Hypothalamus (tissue), 51 donors: Measurements from ENCODE around the gene LTO1.

Source experiments
- DNase-seq, 51 donors: peaks; one replicate each; lab custom pipeline; 2025; lab: John Stamatoyannopoulos, UW

Gene LTO1

DNA sequence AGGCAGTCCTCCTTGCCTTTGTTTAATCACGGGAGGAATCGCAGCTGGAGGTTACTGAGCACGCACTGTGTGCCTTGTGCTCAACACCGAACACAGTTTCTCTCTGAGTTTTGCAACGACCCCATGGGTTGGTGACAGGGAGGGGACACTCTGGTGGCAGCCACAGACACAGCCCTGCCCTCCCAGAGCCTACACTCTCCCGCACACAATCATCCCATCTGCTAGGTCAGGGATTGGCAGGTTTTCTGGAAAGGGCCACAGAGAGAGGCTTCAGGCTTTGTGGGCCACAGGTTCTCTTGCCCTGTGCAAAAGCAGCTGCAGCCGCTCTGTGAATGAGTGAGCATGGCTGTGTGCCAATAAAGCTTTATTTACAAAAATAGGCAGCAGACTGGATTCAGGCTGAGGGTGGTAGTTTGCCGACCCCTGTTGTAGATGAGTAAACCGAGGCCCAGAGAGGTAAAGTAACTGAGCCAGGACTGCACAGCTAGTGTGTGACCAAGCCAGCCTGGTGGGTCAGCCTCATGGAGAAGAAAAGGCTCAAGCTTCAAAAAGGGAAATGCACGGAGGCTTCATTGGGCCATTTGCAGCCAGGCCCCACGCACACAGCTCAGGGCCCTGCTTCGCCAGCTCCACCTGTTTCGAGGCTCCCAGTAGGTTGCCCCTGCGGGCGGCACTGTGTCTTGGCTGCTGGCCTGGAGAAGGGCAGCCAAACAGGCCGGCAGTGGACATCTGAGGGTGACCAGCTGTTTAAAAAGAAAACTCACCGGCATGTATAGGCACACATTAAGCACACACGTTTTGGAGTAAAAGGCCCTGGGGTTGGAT is 16.3 kb downstream of the LTO1 start:
- DNase-seq, result no peak

DNA sequence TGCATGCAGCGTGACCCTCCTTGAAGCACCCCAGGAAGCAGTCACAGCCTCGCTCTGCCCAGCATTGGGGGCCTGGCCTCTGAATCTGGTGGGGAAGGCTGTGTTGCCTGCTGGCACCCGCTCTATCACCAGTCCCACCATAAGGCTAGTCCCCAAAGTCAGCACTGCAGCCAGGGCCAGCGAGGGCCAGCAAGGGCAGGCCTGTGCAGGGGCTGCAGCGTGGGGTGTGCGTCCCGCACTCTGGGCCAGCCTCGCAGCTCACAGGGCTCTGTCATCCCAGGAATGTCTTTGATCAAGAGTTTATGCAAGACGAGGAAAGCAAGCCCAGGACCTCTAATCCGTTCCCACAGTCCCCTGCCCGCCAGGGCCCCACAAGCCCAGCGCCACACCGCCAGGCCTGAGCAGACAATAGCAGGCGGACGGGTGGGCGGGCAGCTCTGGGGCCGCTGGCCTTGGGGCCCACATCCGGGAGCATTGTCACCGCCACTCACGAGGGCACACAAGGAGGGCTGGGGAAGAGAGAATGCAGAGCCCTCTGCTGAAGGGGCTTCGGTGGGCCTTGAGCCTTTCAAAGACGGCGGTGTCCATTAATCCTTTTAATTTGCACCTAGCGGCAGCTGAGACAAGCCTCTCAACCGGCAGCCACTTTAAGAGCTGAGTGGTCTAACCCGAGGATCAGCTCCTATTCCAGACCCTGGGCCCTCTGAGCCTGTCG is 17.1 kb downstream of the LTO1 start:
- DNase-seq, result no peak

DNA sequence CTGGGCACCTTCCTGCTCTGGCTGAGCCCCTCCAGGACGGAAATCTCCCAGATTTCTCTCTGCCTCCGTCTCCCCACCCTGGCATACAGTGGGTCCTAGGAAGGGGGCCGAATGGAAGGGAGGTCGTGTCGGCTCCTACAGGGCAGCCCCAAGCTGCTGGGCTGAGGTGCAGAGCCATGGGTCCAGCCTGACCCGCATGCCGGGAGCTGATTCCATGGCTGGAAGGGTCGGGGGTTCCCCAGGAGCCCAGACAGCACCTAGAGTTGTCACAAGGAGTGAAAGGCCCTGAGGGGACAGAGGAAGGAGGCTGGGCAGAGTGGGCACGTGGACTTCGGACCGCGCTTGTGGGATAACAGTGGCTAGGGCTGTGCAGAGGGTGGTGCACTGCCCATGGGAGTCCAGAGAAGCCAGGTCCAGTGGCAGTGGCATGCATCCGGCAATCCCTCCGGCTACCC is 17.7 kb downstream of the LTO1 start:
- no peak for DNase-seq

DNA sequence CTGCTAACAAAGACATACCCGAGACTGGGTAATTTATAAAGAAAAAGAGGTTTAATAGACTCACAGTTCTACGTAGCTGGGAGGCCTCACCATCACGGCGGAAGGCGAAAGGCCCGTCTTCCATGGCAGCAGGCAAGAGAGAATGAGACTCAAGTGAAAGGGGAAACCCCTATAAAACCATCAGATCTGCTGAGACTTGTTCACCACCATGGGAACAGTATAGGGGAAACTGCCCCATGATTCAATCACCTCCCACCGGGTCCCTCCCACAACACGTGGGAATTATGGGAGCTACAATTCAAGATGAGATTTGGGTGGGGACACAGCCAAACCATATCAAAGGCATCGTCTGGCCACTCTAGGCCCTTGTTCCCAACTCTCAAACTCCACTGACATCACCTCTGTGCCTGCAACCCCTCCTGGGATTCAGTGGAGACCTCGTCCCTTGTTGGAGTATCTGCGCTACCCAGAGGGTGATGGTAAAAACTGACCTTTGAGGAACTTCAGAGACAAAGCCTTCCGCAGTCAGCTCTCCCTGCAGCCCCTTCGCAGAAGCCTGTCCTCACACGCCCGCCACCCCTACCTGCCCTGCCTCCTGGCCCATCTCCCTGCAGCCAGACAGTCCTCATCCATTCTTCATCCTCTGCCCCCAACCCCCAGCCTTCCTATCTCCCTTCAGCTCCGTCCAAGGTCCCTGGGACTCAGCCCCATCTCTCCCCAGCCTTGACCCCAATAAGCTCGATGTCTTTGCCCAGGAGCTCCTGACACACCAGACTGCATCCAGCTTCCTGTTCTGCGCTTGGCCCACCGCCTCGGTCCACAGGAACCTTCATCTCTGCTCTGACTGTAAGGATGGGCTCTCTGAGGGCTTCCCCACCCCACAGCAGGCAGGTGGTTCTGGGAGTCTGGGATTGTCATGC is 18.4 kb downstream of the LTO1 start:
- DNase-seq, result no peak

DNA sequence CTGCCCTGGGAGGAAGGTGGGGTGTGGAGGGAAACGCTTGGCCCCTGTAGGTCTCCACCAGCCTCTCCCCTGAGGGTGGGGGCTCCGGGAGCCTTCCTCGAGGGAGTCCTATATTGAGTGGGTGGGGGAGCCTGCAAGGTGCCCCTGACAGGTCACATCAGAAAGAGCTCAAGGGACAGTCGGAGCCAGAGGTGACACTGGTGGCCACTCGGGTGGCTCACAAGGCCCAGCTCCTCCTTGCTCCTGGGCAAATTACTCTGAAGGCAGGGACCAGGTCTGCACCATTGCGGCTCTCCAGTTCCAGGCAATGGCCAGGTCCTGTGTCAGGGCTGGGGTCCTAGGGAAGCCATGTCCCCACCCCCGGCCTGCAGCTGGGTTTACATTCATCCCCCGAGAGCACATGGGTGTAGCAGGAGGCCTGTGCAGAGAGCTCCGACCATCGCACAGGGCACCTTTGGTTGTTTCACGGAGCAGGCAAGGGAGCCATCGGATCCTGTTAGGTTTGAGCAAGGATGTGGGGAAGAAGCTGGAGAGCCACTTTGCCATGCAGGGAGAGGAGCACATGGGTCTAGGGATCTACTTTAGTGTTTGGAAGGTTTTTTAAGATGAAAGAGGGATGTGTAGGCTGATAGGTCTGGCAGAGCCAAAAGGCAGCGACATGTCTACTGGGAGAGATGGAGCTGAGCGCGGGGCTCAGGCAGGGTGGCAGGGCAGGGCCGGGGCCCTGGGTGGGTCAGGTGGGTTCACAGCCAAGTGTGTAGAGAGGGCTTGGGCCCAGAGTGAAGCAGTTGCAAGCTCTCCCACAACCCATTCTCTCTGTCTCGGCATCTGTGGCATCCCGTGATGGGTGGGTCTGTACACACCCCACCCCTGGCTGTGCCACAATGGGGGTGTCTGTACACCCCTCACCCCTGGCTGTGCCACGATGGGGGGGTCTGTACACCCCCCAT is 19.4 kb downstream of the LTO1 start:
- DNase-seq, result no peak

DNA sequence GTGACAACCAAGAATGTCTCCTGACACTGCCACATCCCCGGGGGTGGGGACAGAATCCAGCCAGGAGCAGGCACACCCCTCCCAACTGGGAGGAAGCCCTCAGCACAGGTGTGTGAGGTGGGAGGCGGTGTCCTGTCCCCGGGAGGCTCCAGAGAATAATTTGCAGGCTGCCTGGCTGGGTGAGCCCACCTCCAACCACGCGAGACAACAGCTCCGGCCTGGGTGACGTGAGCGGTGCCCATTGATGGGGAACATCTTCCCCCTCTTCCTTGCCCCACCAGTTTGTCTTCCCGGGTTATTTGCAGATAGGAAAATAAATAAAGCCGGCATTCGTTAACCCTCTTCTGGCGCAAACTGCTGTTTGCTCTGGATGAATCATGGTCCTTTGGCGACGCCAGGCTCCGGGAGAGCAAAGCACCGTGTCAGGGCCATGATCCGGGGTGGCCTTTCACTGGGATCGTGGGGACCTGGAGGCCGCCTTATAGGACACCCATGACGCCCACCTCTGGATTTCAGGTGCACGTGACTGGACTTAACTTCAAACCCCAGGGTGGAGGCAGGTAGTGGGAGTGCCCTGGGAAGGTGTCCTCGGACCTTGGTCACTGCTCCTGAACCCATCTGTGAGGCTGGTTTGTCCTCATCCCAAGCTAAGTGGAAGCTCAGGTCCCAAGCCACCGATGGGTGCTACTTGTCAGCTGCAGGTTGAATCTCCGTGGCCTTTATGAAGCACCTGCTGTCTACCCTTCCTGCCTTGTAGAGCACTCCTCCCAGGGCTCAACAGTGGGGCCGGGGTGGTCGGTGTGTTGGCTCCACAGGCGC is 20.3 kb downstream of the LTO1 start:
- DNase-seq, result no peak

DNA sequence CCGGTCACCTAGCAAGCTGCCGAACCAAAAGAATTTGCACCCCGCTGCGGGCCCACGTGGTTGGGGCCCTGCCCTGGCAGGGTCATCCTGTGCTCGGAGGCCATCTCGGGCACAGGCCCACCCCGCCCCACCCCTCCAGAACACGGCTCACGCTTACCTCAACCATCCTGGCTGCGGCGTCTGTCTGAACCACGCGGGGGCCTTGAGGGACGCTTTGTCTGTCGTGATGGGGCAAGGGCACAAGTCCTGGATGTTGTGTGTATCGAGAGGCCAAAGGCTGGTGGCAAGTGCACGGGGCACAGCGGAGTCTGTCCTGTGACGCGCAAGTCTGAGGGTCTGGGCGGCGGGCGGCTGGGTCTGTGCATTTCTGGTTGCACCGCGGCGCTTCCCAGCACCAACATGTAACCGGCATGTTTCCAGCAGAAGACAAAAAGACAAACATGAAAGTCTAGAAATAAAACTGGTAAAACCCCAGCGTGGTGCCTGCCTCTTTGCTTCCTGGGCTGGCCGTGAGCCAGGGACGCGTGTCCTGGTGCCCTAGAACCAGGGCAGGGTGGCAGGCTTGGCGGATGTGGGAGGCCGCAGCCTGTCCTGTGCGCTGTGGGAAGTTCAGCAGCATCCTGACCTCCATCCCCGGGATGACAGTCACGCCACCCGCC is 21.0 kb downstream of the LTO1 start:
- DNase-seq, result no peak

DNA sequence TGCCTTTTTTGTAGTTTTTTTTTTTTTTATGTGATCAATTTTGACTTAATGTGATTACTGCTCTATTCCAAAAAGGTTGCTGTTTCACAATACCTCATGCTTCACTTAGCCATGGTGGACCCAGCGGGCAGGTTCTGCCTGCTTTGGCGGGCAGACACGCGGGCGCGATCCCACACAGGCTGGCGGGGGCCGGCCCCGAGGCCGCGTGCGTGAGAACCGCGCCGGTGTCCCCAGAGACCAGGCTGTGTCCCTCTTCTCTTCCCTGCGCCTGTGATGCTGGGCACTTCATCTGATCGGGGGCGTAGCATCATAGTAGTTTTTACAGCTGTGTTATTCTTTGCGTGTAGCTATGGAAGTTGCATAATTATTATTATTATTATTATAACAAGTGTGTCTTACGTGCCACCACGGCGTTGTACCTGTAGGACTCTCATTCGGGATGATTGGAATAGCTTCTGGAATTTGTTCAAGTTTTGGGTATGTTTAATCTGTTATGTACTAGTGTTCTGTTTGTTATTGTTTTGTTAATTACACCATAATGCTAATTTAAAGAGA is 21.7 kb downstream of the LTO1 start:
- no peak for DNase-seq

DNA sequence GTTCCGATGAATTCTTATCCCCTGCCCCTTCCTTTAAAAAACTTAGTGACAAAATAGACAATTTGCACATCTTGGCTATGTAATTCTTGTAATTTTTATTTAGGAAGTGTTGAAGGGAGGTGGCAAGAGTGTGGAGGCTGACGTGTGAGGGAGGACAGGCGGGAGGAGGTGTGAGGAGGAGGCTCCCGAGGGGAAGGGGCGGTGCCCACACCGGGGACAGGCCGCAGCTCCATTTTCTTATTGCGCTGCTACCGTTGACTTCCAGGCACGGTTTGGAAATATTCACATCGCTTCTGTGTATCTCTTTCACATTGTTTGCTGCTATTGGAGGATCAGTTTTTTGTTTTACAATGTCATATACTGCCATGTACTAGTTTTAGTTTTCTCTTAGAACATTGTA is 22.2 kb downstream of the LTO1 start:
- DNase-seq, result no peak

DNA sequence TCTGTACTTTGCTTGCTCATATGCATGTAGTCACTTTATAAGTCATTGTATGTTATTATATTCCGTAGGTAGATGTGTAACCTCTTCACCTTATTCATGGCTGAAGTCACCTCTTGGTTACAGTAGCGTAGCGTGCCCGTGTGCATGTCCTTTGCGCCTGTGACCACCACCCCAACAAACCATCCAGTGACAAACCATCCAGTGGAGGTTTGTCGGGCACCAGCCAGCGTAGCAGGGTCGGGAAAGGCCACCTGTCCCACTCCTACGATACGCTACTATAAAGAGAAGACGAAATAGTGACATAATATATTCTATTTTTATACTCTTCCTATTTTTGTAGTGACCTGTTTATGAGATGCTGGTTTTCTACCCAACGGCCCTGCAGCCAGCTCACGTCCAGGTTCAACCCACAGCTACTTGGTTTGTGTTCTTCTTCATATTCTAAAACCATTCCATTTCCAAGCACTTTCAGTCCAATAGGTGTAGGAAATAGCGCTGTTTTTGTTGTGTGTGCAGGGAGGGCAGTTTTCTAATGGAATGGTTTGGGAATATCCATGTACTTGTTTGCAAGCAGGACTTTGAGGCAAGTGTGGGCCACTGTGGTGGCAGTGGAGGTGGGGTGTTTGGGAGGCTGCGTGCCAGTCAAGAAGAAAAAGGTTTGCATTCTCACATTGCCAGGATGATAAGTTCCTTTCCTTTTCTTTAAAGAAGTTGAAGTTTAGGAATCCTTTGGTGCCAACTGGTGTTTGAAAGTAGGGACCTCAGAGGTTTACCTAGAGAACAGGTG is 23.1 kb downstream of the LTO1 start:
- no peak for DNase-seq

DNA sequence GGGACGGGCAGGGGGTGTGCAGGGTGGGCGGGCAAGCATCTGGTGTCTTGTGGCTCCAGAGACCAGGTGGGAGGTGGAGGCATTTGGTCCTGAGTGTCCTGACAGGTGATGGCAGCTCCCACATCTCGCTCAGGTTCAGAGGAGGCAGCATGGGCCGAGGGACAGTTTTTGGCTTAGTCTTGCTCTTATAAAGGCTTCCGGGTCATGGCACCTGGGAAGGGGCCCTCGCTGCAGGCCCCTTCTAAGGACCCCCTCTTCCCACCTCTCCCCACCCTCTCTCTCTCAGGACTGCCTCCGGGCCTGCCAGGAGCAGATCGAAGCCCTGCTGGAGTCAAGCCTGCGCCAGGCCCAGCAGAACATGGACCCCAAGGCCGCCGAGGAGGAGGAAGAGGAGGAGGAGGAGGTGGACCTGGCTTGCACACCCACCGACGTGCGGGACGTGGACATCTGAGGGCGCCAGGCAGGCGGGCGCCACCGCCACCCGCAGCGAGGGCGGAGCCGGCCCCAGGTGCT is 24.3 kb downstream of the LTO1 start:
- no peak for DNase-seq

DNA sequence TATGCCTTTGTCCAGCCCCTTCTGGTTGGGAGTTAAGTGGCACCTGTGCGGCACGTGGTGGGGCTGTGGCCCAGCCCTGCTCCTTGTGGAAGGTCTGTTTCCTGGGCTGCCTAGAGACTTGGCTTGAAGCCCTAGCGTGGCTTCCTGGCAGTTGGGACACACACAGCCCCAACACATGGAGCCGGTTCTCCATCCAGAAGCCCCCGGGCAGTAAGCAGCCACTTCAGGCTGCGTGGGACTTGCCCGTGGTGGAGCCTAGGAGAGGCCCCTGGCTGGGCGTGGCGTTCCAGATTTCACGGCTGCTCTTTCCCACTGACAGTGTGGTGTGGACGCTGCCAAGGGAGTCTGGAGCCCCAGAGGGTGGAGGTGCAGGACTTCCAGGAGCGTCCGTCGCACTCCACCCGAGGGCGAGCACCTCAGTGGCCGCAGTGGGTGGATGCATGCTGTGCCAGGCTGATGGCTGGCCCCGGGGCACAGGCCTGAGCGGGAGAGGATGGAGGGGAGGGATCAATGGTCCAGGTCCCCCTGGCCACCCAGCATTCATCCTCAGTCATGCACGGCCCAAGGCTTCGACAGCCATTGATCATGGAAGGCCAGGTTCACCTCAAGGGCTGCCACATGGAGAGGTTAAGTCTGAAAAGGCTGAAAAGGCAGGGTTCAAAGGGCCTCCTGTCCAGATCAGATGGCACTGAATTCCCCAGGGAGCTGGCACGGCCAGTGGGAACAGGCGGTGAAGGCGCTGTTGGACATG is 24.9 kb downstream of the LTO1 start:
- DNase-seq, result no peak

DNA sequence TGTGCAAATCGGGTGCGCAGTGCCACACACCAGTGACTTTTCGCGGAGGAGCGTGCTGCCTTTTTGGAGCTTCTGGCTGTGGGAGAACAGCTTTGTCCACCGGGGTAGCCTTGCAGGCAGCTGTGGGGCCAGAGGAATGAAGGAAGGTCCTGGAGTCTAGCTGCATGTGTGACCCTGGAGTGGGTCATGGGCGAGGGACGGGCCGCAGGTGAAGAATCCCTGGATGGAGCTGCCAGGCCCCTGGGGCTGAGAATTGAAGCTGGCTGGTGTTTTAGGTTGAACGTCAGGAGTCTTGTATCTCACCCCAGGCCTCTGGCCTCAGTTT is 25.6 kb downstream of the LTO1 start:
- no peak for DNase-seq

DNA sequence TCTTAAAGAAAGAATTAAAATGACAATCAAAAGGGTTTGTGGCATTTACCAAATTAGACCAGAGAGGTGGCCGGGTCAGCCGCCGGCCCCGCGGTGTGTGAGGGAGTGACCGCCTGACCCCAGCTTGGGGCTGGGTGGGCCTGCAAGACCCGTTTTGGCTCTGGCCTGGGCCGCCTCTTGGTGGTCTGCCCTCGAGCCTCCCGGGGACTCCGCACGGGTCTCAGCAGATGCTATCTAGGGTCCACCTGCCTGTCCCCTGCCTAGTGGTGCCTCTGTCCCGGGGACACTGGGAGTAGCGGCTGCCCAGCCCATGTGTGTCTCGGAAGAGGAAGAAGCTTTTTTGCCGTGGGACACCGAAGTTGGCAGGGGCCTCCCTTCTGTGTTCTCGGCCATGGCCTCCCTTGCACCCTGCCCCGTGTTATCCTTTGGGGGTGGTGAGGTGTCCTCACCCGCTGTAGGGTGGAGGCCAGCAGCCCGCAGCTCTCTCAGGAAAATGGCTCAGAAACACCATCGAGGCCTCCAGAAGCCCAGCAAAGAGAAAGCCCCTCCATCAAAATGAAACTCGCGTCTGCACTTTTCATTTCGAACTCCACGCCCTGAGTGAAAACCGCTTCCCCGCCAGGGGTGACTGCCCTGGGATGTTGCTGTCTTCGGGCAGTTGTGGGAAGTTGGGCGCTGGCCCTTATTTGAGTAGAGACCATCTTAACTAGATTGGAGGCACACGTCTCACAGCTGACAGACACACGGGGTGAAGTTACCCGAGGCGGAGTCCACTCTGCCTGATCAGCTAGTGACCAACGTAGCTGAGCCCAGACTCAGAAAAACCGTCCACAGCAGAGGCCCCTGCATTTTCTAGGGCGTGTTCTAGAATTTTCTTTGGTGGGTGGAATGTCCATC is 26.2 kb downstream of the LTO1 start:
- DNase-seq, result no peak

DNA sequence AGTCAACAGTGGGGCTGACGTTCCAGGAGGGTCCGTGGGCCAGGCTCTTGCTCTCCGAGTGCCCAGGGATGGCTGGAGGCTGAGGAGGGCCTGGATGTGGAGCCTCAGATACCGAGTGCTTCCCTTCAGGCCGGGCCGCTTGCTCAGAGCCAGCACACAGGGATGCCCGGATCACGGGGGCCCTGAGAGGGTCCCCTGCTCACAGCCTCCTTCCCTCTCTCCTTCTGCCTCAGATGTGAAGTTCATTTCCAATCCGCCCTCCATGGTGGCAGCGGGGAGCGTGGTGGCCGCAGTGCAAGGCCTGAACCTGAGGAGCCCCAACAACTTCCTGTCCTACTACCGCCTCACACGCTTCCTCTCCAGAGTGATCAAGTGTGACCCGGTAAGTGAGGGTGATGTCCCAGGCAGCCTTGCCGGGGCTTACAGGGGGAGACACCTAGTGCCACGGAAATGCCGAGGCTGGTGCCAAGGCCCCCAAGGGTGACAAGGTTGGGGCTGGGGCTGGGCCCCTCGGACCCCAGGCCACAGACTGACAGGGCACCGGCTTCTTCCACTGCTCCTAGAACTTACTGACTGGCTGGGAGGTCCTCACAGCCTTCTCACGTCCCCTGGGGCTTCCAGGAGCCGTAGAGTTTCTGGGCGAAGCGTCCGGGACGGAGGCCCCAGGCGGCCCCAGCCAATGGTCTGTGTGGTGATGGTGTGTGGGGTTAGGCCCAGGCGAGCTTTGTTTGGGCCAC is 27.2 kb downstream of the LTO1 start:
- DNase-seq, result no peak
